ENCODE results near the gene KLHL25.

The KLHL25 gene

DNA sequence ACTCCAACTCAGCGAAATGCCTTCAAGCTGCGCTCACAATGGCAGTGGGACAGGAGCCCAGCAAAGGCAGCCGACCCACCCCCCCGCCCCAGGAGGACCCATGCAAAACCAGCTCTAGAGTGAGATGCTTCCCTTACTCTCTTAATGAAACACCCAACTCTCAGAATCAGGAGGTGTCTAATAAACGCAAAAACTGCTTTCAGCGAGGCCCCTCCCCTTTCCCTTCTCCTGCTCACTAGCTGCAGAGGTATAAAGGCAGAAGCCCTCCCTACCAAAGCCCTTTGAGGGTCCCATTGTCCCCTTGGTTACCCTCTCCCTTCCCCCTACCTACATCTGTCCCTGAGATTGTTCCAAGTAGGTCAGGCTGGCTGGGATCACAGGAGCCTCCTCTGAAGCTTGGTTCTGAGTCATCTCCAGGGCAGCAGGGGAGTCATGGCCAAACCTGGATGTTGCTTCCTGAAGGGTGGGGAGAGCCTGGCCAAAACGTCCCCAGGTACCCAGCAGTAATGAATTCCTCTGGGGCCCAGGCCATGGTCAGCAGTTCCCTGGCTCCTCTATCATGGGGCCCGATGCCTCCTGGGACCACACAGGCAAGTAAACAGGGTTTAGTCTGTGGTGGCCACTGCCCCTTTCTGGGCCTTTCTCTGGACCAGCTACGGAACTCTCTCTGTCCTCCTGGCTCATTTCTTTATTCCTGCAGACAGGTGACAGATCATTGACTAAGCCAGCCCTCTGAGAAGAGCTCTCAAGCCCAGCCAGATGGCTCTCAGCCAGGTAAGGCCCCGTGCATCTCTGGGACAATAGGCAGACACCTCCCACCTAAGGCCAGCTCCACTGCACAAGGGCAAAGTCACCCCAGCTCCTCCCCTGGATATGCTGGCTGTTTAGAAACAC lies 8.6 kb downstream of the KLHL25 start:
- no peak overlapping the region for H3K4me3 ChIP-seq (replicated peaks in 1 of 2; ENCODE audit: low read depth in 2 of 2, low read length in 2 of 2)
- no peak for TF ChIP-seq CTCF (IDR thresholded peaks at IDR 0.05; ENCODE audit: low read depth, low read length)
- DNase-seq (ENCODE audit: low read depth in 2 of 2): peak; percentile 43 to 56

DNA sequence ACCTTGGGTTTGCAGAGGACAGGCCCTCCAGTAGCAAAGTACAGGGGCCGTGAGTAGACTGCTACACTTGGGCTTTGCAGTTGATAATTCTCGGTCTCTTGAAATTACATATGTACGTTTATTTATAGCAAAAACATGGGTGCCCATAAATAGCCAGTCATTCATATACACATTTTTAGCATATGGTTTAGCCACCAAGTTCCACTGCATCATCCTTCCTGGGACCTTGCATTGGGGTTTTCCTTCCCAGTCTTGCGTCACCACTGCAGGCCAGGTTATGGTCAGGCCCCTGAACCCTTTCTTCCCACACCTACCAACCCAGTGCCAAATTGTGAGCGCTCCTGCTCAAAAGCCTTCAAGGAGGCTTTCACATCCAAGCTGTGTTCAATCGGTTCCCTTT lies 12.7 kb downstream of the KLHL25 start:
- no peak overlapping the region for H3K4me3 ChIP-seq (replicated peaks in 1 of 2; ENCODE audit: low read depth in 2 of 2, low read length in 2 of 2)
- DNase-seq (ENCODE audit: low read depth in 2 of 2): no peak
- TF ChIP-seq CTCF (IDR thresholded peaks at IDR 0.05; ENCODE audit: low read depth, low read length): no peak

DNA sequence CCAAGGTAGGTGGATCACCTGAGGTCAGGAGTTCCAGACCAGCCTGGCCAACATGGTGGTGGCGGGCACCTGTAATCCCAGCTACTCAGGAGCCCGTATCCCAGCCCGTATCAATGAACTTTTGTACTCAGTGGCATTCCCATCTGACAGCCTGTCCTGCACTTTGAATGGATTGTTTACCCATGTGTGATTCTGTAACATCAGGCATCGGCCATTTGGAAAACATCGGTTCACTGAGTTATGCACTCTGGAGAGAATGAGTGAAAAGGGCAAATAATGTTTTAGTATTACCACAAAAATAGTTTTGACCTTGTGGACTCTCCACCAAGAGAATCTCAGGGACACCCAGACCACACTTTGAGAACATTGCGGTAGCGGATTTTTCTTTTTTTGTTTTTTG lies 13.6 kb downstream of the KLHL25 start:
- TF ChIP-seq CTCF (IDR thresholded peaks at IDR 0.05; ENCODE audit: low read depth, low read length): no peak

DNA sequence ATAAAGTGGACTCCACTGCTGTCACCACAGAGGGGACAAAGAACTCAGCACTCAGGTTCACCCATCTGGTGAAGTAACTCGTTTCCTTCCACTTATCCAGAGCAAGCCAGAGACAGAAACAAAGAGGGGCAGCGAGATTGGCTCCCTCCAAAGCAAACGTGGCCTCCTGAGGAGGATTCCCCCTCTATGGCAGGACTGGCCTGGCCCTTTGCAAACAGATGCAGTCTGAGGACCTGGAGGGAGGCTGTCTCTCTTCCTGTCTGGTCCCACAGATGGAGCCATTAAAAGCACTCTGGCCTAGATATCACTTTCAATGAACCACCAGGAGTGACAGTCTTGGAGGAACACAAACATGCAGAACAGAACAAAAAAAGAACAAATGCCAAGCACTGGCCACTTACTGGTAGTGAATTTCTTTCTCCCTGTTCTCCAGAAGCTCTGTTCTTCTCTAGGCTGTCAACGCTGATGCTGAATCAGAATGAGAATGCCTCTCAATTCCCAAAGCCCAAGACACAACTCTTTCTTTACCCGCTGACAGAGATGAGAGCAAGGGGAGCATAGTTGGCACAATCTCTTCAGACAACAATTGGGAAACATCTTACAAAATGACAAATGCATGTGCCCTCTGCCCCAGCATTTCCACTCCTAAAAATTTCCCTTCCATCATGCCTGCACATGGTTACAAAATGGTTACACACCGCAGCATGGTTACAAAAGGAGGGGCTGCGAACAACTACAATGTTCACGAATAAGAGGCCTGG lies 14.3 kb downstream of the KLHL25 start:
- DNase-seq (ENCODE audit: low read depth in 2 of 2): peak in 1 of 2 donors; percentile 37
- no peak overlapping the region for H3K4me3 ChIP-seq (replicated peaks in 1 of 2; ENCODE audit: low read depth in 2 of 2, low read length in 2 of 2)
- no peak for TF ChIP-seq CTCF (IDR thresholded peaks at IDR 0.05; ENCODE audit: low read depth, low read length)

More for the DNA sequence above, 13.6 kb downstream of the KLHL25 start:
- H3K4me3 ChIP-seq (replicated peaks in 1 of 2; ENCODE audit: low read depth in 2 of 2, low read length in 2 of 2): no peak overlapping the region
- DNase-seq (ENCODE audit: low read depth in 2 of 2): no peak

GRCh38 chr15:85779249-85779648 lies 15.5 kb downstream of the KLHL25 start:
- no peak for DNase-seq (ENCODE audit: low read depth in 2 of 2)
- TF ChIP-seq CTCF (IDR thresholded peaks at IDR 0.05; ENCODE audit: low read depth, low read length): no peak
- no peak overlapping the region for H3K4me3 ChIP-seq (replicated peaks in 1 of 2; ENCODE audit: low read depth in 2 of 2, low read length in 2 of 2)

- peak in 1 of 2 donors; percentile 37 for DNase-seq (ENCODE audit: low read depth in 2 of 2)
- no peak overlapping the region for H3K4me3 ChIP-seq (replicated peaks in 1 of 2; ENCODE audit: low read depth in 2 of 2, low read length in 2 of 2)
- TF ChIP-seq CTCF (IDR thresholded peaks at IDR 0.05; ENCODE audit: low read depth, low read length): no peak
Measured at GRCh38 chr15:85778107-85778776, 16.5 kb downstream of the KLHL25 start.
